GM12872 (cell line): ENCODE results near the gene CCDC61.

Source experiments
- TF ChIP-seq, protein P1 (sequence below): IDR thresholded peaks from 3 replicates; pipeline ENCODE4 v1.5.1; 2011; ENCODE audit warnings: low read depth, mild to moderate bottlenecking, low read length, moderate library complexity; ENCODE audit not compliant: insufficient read depth

The CCDC61 gene

GRCh38 chr19:46052896-46053295 is 57.6 kb downstream of the CCDC61 start:
- TF ChIP-seq, protein P1, sequence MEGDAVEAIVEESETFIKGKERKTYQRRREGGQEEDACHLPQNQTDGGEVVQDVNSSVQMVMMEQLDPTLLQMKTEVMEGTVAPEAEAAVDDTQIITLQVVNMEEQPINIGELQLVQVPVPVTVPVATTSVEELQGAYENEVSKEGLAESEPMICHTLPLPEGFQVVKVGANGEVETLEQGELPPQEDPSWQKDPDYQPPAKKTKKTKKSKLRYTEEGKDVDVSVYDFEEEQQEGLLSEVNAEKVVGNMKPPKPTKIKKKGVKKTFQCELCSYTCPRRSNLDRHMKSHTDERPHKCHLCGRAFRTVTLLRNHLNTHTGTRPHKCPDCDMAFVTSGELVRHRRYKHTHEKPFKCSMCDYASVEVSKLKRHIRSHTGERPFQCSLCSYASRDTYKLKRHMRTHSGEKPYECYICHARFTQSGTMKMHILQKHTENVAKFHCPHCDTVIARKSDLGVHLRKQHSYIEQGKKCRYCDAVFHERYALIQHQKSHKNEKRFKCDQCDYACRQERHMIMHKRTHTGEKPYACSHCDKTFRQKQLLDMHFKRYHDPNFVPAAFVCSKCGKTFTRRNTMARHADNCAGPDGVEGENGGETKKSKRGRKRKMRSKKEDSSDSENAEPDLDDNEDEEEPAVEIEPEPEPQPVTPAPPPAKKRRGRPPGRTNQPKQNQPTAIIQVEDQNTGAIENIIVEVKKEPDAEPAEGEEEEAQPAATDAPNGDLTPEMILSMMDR, result no peak

DNA sequence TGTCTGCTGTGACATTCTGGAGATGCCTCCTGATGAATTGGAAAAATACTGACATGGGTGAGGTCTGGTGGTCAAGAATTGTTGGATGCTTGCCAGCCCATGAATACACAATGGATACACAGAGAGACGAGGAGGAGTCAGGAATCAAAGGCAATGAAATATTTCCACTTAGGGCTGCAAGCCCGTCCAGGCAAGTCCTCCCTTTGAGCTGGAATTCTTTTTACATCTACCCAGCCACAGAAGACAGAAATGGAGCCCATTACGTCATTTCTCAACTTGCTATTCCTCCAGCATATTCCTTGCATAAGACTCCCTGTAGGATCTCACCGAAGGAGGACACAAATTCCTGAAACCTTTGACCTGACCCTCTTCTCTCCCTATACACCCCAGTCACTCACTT is 61.3 kb downstream of the CCDC61 start:
- TF ChIP-seq, protein P1, result no peak

GRCh38 chr19:46058778-46059177 is 63.5 kb downstream of the CCDC61 start:
- TF ChIP-seq, protein P1, result no peak

DNA sequence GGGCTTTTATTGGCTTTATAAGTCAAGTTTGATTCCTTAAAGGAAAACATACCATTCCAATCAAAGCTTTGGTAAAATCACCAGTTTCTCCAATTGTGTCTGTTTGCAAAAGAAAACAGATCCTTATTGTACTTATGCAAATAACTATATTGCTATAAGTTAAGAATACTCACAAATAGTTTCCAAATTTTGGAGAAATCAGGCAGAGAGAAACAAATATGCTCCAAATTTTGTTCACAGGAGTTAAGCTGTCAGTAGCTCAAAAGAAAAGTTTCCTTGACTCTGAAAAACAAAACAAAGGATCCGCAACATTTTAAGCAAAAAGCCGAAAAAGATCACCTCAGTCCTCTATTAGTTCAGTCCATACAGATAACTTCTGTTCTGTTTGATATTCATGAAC is 64.7 kb downstream of the CCDC61 start:
- TF ChIP-seq, protein P1, result no peak

GRCh38 chr19:46063201-46063600 is 67.9 kb downstream of the CCDC61 start:
- TF ChIP-seq, protein P1, result no peak

DNA sequence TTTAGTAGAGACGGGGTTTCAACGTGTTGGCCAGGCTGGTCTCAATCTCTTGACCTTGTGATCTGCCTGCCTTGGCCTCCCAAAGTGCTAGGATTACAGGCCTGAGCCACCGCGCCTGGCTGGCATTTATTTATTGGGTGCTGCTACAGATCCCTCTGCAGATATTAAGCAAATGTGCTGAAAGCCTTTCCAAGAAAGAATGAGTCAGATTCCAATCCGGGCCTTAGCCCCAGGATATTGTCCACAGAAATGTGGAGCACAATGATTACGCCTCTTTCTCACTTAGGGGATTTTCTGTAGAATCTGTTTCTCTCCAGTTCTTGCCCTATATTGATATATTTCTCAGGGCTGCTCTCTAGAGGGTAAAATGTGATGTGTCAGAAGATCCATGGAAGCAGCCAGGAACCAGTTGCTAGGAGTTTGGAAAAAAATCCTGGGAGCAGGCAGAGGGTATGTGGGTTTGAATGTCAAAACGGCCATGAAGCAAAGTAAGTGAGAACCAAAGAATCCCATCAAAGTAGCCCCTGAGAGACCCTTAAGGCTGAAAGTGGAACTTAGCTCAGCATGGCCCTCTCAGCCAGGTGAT is 70.3 kb downstream of the CCDC61 start:
- TF ChIP-seq, protein P1, result no peak

DNA sequence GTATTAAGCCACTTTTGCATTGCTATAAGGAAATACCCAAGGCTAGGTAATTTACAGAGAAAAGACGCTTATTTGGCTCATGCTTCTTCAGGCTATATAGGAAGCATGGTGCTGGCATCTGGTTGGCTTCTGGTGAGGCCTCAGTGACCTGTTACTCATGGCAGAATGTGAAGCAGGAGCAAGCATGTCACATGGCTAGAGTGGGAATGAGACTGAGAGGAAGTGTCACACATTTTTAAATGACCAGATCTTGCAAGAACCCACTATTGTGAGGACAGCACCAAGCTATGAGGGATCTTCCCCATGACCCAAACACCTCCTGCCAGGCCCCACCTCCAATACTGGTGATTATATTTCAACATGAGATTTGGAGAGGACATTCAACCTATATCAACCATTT is 71.2 kb downstream of the CCDC61 start:
- TF ChIP-seq, protein P1, result no peak
